Spleen (tissue), 7 donors: Measurements from ENCODE around the gene NEUROD1.

Experiments used
- CTCF ChIP-seq, 11 experiments: fragments of 200-600 bp in 7 of 11; fragments of 450-650 bp in 4 of 11; sonication (generic) in 4 of 11; IDR thresholded peaks in 8 of 11; conservative IDR thresholded peaks in 3 of 11; 1 replicate in 7 of 11; 2 replicates in 4 of 11; pipeline versions ENCODE4 v1.4.0 to v1.8.0; 2016 to 2021; ENCODE audit warnings: antibody characterized with exemption in 11 of 11, inconsistent platforms in 4 of 11, mild to moderate bottlenecking in 1 of 11
- POLR2AphosphoS5 ChIP-seq, 3 donors: sonication (generic); formaldehyde crosslinking; IDR thresholded peaks; one replicate each; pipeline ENCODE4 v1.5.1; 2017; ENCODE audit warnings: antibody characterized with exemption in 3 of 3
- donor health status: DM: no; HTN: no; CAD: no; lungs with moderate emphysema.
- donor health status: DM: no; HTN: no; CAD: no.
- donor health status: DM: no; HTN: no; CAD: no.

GRCh38 chr2:181677912-181678586 is 2.3 kb downstream of the NEUROD1 start:
- TF ChIP-seq CTCF (IDR thresholded peaks at IDR 0.05 in 8 of 11, conservative IDR thresholded peaks at IDR 0.05 in 3 of 11) (no peak), POLR2AphosphoS5 (IDR thresholded peaks at IDR 0.05) (no peak)
